Adrenal gland (tissue), 12 donors: ENCODE measurements around the gene SLC7A5. TPM values are rescaled to one million over a fixed set of nuclear protein-coding genes. Genes with fewer than 3 reads are reported as not detected.

ENCODE experiments used
- DNase-seq, 7 donors: peaks; one replicate each; pipeline ENCODE4 v3.0.0-alpha.2; 2019 to 2020
- H3K27ac ChIP-seq, 5 donors: fragments of 200-600 bp; sonication (generic) in 4 of 5; 1 replicate in 3 of 5; 2 replicates in 2 of 5; pipeline versions ENCODE4 v1.5.1 to v1.8.0; 2016 to 2020; ENCODE audit warnings: mild to moderate bottlenecking in 1 of 5
- H3K27me3 ChIP-seq: fragments of 200-600 bp; 2 replicates; pipeline ENCODE4 v1.8.0; 2021
- H3K36me3 ChIP-seq, 2 donors: fragments of 200-600 bp; replicated peaks in 1 of 2; 1 replicate in 1 of 2; 2 replicates in 1 of 2; pipeline versions ENCODE4 v1.5.1 to v1.8.0; 2018 to 2022
- H3K4me1 ChIP-seq, 2 donors: fragments of 200-600 bp; replicated peaks in 1 of 2; 1 replicate in 1 of 2; 2 replicates in 1 of 2; pipeline versions ENCODE4 v1.5.1 to v1.8.0; 2018 to 2021
- H3K4me3 ChIP-seq, 4 donors: fragments of 200-600 bp; sonication (generic) in 3 of 4; one replicate each; pipeline ENCODE4 v1.5.1; 2016 to 2018
- H3K9me3 ChIP-seq, 3 donors: fragments of 200-600 bp; sonication (generic) in 1 of 3; replicated peaks in 1 of 3; 1 replicate in 2 of 3; 2 replicates in 1 of 3; pipeline versions ENCODE4 v1.5.1 to v1.8.0; 2016 to 2021
- CTCF ChIP-seq, 6 experiments: fragments of 450-650 bp in 4 of 6; fragments of 200-600 bp in 2 of 6; sonication (generic) in 1 of 6; IDR thresholded peaks; 1 replicate in 5 of 6; 2 replicates in 1 of 6; pipeline versions ENCODE4 v1.5.1 to v1.8.0; 2016 to 2021; ENCODE audit warnings: antibody characterized with exemption in 6 of 6, mild to moderate bottlenecking in 2 of 6, moderate library complexity in 1 of 6
- POLR2A ChIP-seq, 2 donors: fragments of 450-650 bp; IDR thresholded peaks; one replicate each; pipeline ENCODE4 v1.6.1; 2017; ENCODE audit warnings: antibody characterized with exemption in 2 of 2, mild to moderate bottlenecking in 2 of 2, moderate library complexity in 1 of 2
- WGBS, 4 donors: extraction: QIAGEN DNeasy Blood & Tissue Kit in 2 of 4; methylation state at CpG; one replicate each; pipeline versions ENCODE4 v1.1.5 to v1.1.7; 2013 to 2017; 5-methylcytosine and 5-hydroxymethylcytosine counted together
- intact Hi-C, 2 donors: fragments of 100-400 bp; cut with DNase I; formaldehyde crosslinking; loops; one replicate each; pipeline versions ENCODE4 v1.14.1 to v1.15.0; 2022 to 2023
- polyA plus RNA-seq, 3 donors: library from polyadenylated mRNA; stranded (reverse); fragments of 200-250 nt in 2 of 3; fragments of 350-450 nt in 1 of 3; fragmentation: Illumina TruSeq in 1 of 3; extraction: RNeasy Lipid Tissue Mini Kit (QIAGEN cat#74804) in 1 of 3; gene quantifications; one replicate each; pipeline ENCODE4 v1.2.3, GENCODE V29; 2013 to 2014
- total RNA-seq, 9 donors: library from RNA; depleted of rRNA in 4 of 9; stranded (reverse); fragments of >200 nt in 4 of 9; fragments of 120-200 nt in 1 of 9; fragmentation: NEBNext Ultra II Directional in 1 of 9; extraction: Animal tissue kit (Norgen Biotek cat#: 25700) in 1 of 9; gene quantifications; one replicate each; pipeline versions ENCODE4 v1.1.0 to v1.2.4, GENCODE V29; 2013 to 2023
- donor health status: healthy with polysubstance abuse.
- donor health status: Bipolar disorder and iron deficiency.
- donor health status: DM: yes; HTN: yes; CAD: no.
- donor health status: DM: no; HTN: no; CAD: no.
- donor health status: DM: no; HTN: no; CAD: no.
- donor health status: DM: yes; HTN: yes; CAD: no.

Gene SLC7A5
- total and polyA plus RNA-seq, 12 donors, result 0.69 to 9.1 (median 2.4) TPM

- H3K9me3 ChIP-seq, result no peaks in the 10 kb centered on the region
- peak overlapping the region in 2 of 5 donors; percentile 78 to 80 for H3K27ac ChIP-seq
- no peak for TF ChIP-seq CTCF (IDR thresholded peaks at IDR 0.05)
- no peak for TF ChIP-seq POLR2A (IDR thresholded peaks at IDR 0.05)
- WGBS, 4 donors, result 48 to 73% (median 64%) methylated on average over 6 to 15 of the region's 15 CpGs
- DNase-seq, result peak in 2 of 7 donors; percentile 35 to 37
- H3K4me1 ChIP-seq, result peaks cover 9 to 17% of the 10 kb centered on the region in 2 donors
- H3K4me3 ChIP-seq, result no peak overlapping the region
- intact Hi-C loops, result no loop called here
- H3K27me3 ChIP-seq, result no peaks in the 10 kb centered on the region
- no peaks in the 10 kb centered on the region for H3K36me3 ChIP-seq
Observed at GRCh38 chr16:87856791-87857228, 12.5 kb downstream of the SLC7A5 start.

- Histone ChIP-seq H3K4me1 (peaks cover 9 to 17% of the 10 kb centered on the region in 2 donors), H3K4me3 (no peak overlapping the region), H3K27ac (peak overlapping the region in 2 of 5 donors; percentile 78 to 80), H3K9me3 (no peaks in the 10 kb centered on the region), H3K27me3 (no peaks in the 10 kb centered on the region), H3K36me3 (no peaks in the 10 kb centered on the region)
- peak in 6 of 7 donors; percentile 40 to 83 (median 52) for DNase-seq
- 65 to 88% (median 73%) methylated on average over 8 to 26 of the region's 26 CpGs for WGBS, 4 donors
- intact Hi-C loops, result no loop called here
- no peak for TF ChIP-seq POLR2A (IDR thresholded peaks at IDR 0.05)
- no peak for TF ChIP-seq CTCF (IDR thresholded peaks at IDR 0.05)
Observed at GRCh38 chr16:87855852-87856715, 13.2 kb downstream of the SLC7A5 start.

GRCh38 chr16:87854907-87855683 lies 14.2 kb downstream of the SLC7A5 start:
- intact Hi-C loops, result no loop called here
- 89 to 96% (median 92%) methylated on average over 12 to 22 of the region's 22 CpGs for WGBS, 4 donors
- Histone ChIP-seq H3K27me3 (no peaks in the 10 kb centered on the region), H3K4me1 (peaks cover 9 to 21% of the 10 kb centered on the region in 2 donors), H3K27ac (peak overlapping the region in 1 of 5 donors; percentile 80), H3K9me3 (no peaks in the 10 kb centered on the region), H3K4me3 (no peak overlapping the region), H3K36me3 (no peaks in the 10 kb centered on the region)
- no peak for DNase-seq
- TF ChIP-seq POLR2A (IDR thresholded peaks at IDR 0.05) (no peak), CTCF (IDR thresholded peaks at IDR 0.05) (no peak)
